Measurements from ENCODE around the gene KSR2.

- TF ChIP-seq CTCF (IDR thresholded peaks at IDR 0.05; ENCODE audit: low read depth, low read length): no peak
- TF ChIP-seq EZH2phosphoT487 (IDR thresholded peaks at IDR 0.05; ENCODE audit: low read depth): no peak
Measured at GRCh38 chr12:117502633-117503032, 466.2 kb downstream of the KSR2 start.

All from OCI-LY3 (cell line).